ENCODE results near the gene SLC25A39.
A peak's percentile ranks its signal among the peaks of the same experiment; 100 is the strongest.
"Not testable (repeated sequence)": the region's sequence is repeated elsewhere in the genome, so short reads cannot be mapped to it uniquely, and the experiment has no call there.

The SLC25A39 gene

DNA sequence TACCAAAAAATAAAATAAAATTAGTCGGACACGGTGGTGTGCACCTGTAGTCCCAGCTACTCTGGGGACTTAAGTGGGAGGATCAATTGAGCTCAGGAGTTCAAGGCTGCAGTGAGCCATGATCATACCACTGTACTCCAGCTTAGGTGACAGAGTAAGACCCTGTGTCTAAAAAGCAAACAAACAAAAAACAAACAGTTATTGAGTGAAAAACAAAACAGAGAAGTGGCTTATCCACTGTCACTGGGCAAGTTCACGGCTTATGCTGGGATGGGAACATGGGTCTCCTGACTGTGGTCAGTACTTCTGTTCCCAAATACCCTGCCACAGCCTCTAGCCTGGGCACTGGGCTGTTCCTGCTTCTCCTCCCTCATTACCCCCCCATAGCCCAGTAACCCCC lies 10.9 kb upstream of the SLC25A39 start:
- DNase-seq (ENCODE audit: low spot score) = no peak

- DNase-seq (ENCODE audit: low spot score) = no peak
Measured at GRCh38 chr17:44334727-44335126, 10.1 kb upstream of the SLC25A39 start.

- no peak for DNase-seq (ENCODE audit: low spot score)
Measured at GRCh38 chr17:44334315-44334714, 9.7 kb upstream of the SLC25A39 start.

DNA sequence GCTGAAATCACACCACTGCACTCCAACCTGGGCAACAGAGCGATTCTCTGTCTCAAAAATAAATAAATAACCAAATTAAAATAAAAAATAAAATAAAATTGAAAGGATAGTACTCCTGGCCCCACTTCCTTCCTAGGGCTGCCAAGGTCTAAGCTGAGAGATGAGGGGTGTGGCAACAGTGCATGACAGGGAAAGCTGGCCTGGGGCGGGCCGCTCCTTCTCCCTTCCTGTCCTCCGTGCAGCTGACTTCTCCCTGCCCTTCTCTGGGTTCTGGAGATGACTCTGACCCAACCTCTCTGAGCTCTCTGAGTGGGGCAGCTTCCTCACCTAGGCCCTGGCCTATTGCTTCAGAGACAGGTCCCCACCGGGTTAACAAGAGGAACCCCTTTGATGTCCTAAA lies 8.7 kb upstream of the SLC25A39 start:
- no peak for DNase-seq (ENCODE audit: low spot score)

DNA sequence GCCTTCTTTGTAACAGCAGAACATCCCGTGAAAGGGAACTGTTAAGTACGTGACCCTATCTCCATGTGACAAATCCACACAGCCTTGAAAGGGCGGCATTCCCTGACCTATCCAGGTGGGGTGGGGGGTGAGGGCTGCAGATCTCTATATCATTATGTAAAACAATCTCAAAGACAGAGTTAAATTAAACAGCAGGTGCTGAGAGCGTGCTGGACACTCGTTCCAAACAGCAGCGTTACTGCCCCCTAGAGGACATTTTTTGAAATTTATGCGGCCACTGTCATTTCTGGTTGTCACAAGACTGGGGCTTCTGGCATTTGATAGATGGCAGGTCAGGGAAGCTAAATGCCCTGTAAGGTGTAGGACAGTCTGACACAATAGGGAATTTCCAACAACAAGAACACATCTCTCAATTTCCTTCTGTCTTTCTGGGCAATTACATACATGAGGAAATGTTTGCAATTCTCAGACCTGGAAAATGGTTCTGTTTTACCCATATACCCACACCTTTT lies 6.7 kb upstream of the SLC25A39 start:
- peak; percentile 70 for DNase-seq (ENCODE audit: low spot score)

GRCh38 chr17:44330263-44330662 lies 5.6 kb upstream of the SLC25A39 start:
- not testable (repeated sequence) for DNase-seq (ENCODE audit: low spot score)

DNA sequence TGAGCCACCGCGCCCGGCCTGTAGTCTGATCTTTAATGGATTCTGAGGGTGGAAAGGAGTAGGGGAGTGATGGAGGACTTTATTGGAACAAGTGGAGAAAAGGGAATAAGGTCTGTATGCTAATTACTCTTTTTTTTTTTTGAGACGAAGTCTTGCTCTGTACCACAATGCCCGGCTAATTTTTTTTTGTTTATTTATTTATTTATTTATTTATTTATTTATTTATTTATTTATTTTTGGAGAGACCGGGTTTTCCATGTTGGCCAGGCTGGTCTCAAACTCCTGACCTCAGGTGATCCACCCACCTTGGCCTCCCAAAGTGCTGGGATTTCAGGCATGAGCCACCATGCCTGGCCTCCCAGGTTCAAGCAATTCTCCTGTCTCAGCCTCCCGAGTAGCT lies 4.9 kb upstream of the SLC25A39 start:
- not testable (repeated sequence) for DNase-seq (ENCODE audit: low spot score)

GRCh38 chr17:44327715-44328449 lies 3.3 kb upstream of the SLC25A39 start:
- DNase-seq (ENCODE audit: low spot score) = no peak

DNA sequence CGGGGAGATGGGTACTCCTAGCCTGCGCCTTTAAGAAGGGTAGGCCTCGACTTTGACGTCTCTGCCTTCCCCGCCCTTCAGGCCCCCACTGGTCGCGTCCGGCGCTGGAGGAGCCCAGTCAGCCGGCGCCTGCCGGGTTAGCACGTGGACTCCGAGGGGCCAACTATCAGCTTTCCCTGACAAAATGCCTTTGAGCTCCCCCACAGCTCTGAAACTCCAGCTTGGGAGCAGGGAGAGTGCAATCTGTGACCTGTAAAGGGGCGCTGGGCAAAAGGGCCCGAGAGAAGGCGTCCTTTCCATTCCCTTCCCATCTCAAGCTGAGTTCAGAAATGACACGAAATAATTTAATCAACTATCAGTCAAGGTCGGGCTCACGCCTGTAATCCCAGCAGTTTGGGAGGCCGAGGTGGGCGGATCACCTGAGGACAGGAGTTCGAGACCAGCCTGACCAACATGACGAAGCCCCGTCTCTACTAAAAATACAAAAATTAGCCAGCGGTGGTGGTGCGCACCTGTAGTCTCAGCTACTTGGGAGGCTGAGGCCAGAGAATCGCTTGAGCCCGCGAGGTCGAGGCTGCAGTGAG lies 2.3 kb upstream of the SLC25A39 start:
- DNase-seq (ENCODE audit: low spot score) = peak; percentile 98

- no peak for DNase-seq (ENCODE audit: low spot score)
Measured at GRCh38 chr17:44324092-44324570, 492 bp downstream of the SLC25A39 start.

DNA sequence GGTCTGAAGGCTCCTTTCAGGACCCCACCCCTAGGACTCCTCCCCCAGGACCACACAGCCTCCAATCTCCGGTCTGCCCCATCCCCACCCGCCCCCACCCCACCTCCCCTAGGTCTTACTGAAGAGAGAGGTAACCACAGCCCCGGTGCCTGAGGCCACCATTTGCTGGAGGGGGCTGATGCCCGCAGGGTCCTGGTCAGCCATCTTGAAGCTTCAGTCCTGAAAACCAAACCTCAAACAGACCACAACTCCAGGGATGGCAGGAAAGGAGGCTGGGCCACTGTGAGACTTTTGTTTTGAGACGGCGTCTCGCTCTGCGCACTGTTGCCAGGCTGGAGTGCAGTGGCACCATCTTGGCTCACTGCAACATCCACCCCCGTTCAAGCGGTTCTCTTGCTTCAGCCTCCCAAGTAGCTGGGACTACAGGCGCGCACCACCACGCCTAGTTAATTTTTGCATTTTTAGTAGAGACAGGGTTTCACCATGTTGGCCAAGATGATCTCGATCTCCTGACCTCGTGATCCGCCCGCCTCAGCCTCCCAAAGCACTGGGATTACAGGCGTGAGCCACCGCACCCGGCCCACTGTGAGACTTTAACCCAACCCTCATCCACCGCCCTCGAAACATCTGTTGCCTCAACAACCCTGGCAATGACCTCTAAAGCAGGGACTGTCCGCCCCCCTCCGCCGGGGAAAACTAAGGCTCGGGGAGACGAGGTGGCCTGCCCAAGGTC lies 1.1 kb downstream of the SLC25A39 start:
- DNase-seq (ENCODE audit: low spot score) = no peak

DNA sequence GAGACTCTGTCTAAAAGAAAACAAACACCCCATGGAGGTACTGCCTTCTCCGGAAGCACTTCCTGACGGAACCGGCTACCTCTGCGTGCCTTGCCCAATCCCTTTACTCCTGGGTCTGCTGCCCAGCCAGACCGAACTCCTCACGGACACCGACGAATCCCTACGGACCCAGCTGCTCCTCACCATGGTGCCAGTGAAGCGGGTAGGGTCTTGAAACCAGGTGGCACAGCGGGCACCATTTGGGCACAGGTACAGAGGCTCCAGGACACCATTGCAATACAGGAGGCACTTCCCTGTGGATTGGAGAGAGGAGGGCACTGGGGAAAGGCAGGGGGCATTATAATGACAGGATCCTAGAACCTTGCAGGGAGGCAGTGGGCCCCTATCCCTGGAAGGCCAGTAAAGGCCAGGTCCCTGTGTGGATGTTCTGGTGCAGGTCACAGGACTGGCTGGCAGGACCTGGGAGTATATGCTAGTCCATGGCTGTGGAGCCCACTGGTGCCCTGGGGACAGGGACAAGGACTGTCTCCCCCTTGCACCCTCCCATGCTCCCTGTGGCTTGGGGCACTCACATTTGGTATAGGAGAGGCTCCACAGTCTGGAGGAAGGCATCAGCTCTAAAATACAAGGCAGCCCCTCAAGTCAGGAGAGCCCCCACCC lies 2.3 kb downstream of the SLC25A39 start:
- DNase-seq (ENCODE audit: low spot score) = no peak

DNA sequence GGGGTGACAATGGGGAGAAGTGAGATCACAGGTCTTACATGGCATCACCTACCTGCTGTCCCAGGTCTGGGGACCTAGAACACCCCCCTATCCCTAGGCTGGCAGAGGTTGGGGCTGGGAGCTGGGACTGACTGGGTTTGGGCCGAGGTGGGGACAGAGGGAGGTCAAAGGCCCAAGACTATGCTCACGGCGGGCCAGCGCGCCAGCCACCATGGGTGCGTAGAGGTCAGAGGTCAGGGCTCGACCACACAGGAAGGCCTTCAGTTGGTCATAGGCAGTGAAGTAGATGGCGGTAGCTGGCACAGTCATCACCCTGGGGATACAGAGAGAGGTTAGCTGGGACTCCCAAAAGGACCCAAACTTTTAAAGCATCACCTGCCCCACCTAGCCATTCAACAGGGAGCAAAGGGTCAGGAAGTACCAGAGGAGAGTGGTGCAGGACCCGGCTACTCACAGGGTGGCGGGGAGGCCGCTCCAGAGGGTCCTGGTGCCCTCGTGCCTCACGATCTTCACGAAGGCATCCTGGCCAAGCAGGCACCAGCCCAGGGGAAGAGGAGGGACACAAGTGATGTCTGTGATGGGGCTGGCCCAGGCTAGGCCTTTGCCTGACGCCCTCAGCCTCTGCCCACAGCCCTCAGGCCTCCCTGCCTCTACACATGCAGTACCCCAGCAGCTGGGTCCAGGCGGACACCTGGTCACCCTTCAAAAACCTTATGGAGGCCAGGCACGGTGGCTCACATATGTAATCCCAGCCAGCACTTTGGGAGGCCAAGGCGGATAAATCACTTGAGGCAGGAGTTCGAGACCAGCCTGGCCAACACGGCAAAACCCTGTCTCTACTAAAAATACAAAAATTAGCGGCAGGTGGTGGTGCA lies 3.1 kb downstream of the SLC25A39 start:
- DNase-seq (ENCODE audit: low spot score) = no peak

GRCh38 chr17:44320066-44320465 lies 4.6 kb downstream of the SLC25A39 start:
- no peak for DNase-seq (ENCODE audit: low spot score)

DNA sequence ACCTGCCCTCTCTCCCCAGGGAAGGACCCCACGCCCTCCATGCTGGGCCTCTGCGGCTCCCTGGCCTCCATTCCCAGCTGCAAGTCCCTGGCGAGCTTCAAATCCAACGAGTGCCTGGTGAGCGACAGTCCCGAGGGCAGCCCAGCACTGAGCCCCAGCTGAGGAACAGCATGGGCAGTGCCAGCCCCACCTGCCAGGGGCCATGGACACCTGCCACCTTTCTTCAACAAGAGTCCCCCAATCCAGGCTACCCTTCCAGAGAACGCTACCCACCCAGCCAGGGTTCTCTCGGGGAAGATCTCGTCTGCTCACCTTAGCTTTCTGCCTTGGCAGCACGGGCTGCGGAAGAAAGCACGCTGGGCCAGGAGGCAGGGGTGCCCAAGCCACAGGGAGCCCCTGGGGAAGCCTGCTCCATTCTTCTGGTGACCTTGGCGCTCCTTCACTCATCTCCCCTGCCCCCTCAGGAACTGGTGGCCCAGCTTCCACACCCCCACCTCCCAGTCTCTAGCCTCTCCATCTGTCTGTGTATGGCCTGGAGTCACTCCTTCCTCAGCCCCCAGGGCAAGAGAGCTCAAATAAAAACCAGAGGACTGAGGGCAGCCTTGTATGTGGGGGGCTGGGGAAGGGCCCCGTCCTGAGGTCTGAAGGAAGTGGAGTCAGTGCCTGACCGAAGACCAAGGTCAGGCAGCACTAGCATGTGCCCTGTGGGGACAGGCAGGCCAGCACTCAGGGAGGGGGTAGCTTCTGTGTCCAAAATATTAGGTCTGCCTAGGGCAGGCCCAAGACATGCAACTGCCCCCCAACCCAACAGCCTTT lies 6.3 kb downstream of the SLC25A39 start:
- DNase-seq (ENCODE audit: low spot score) = no peak

- no peak for DNase-seq (ENCODE audit: low spot score)
Measured at GRCh38 chr17:44317545-44317944, 7.1 kb downstream of the SLC25A39 start.

GRCh38 chr17:44315760-44316731 lies 8.6 kb downstream of the SLC25A39 start:
- DNase-seq (ENCODE audit: low spot score) = no peak

GRCh38 chr17:44314869-44315661 lies 9.6 kb downstream of the SLC25A39 start:
- DNase-seq (ENCODE audit: low spot score) = no peak

DNA sequence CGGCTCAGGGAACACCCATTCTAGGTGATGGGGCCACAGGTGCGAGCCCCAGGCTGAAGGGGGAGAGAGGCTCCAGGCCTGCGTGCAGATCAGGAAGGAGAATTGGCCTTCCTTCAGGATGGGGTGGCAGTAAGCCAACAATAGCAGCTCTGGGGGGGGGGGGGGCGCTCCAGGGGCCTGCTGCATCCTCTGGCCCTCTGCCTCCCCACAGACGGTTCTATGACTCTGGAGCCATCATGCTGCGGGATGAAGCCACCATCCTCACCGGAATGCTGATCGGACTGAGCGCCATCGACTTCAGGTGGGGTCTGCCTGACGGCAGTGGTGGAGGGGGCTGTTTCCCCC lies 10.1 kb downstream of the SLC25A39 start:
- DNase-seq (ENCODE audit: low spot score) = no peak

All from globus pallidus (tissue), 1 donor.